RWPE1 (cell line): ENCODE results near the gene FANCF.
"Not testable (repeated sequence)": the region's sequence is repeated elsewhere in the genome, so short reads cannot be mapped to it uniquely, and the experiment has no call there.

ENCODE experiments used
- CTCF ChIA-PET: fragments of 350-600 bp; sonication (Branson Sonifier 250); formaldehyde crosslinking; extraction: SDS; loops from one replicate; lab custom pipeline; 2021; lab: Yijun Ruan, JAX
- POLR2A ChIA-PET: fragments of 400-600 bp; formaldehyde crosslinking; extraction: SDS; loops from one replicate; lab custom pipeline; 2020; ENCODE audit warnings: antibody characterized with exemption; ENCODE audit not compliant: low non-redundant PET; lab: Yijun Ruan, JAX
- DNase-seq: peaks from one replicate; pipeline ENCODE4 v3.0.0; 2012; ENCODE audit warnings: low spot score
- H3K27ac ChIP-seq: fragments of 450-650 bp; 2 replicates; pipeline ENCODE4 v1.5.1; 2017
- CTCF ChIP-seq: fragments of 450-650 bp; conservative IDR thresholded peaks from 2 replicates; pipeline ENCODE4 v1.5.1; 2017; ENCODE audit warnings: low read depth, mild to moderate bottlenecking

The FANCF gene

GRCh38 chr11:22668005-22668796 is 42.6 kb upstream of the FANCF start:
- CTCF ChIA-PET = no interaction called here
- no peak for DNase-seq
- no peak for TF ChIP-seq CTCF
- POLR2A ChIA-PET = no interaction called here
- H3K27ac ChIP-seq = no peak overlapping the region

- ChIA-PET CTCF (no interaction called here), POLR2A (no interaction called here)
- DNase-seq = no peak
- no peak overlapping the region for H3K27ac ChIP-seq
- no peak for TF ChIP-seq CTCF
Observed at GRCh38 chr11:22666688-22667439, 41.2 kb upstream of the FANCF start.

GRCh38 chr11:22666325-22666687 is 40.7 kb upstream of the FANCF start, which contains the start of gene GAS2:
TSS of gene GAS2 (plus strand) at chr11:22666611. CDS start at chr11:22674870, 8,259 bp downstream.
- TF ChIP-seq CTCF = no peak
- ChIA-PET CTCF (interaction anchor here (0.6 kb wide), 1 partner anchor 183 kb away, joined by 3 read pairs; no protein-coding TSS in a partner anchor), POLR2A (no interaction called here)
- no peak for DNase-seq
- H3K27ac ChIP-seq = no peak within 1 kb of the TSS

- ChIA-PET CTCF (no interaction called here), POLR2A (no interaction called here)
- no peak for TF ChIP-seq CTCF
- DNase-seq = no peak
- H3K27ac ChIP-seq = no peak overlapping the region
Observed at GRCh38 chr11:22659783-22660182, 34.2 kb upstream of the FANCF start.

- TF ChIP-seq CTCF = no peak
- no peak for DNase-seq
- H3K27ac ChIP-seq = no peak overlapping the region
- POLR2A ChIA-PET = no interaction called here
- CTCF ChIA-PET = interaction anchor here (1.2 to 1.3 kb wide), 2 partner anchors 13 to 130 kb away, joined by 3 to 6 read pairs; no protein-coding TSS in a partner anchor
Observed at GRCh38 chr11:22657101-22657694, 31.6 kb upstream of the FANCF start.

GRCh38 chr11:22656130-22656529 is 30.5 kb upstream of the FANCF start:
- POLR2A ChIA-PET = no interaction called here
- TF ChIP-seq CTCF = no peak
- H3K27ac ChIP-seq = no peak overlapping the region
- CTCF ChIA-PET = no interaction called here
- DNase-seq = no peak

- CTCF ChIA-PET, DNase-seq, H3K27ac ChIP-seq, POLR2A ChIA-PET: not testable (repeated sequence)
Observed at GRCh38 chr11:22652346-22652745, 26.7 kb upstream of the FANCF start.
